IMR-90 (cell line): ENCODE results near the gene XPA. TPM values are rescaled to one million over a fixed set of nuclear protein-coding genes. Genes with fewer than 3 reads are reported as not detected.

ENCODE experiments used
- ATAC-seq: fragments of 200-7000 bp; cut with Tn5 transposase; 2 replicates; pipeline ENCODE4 v1.9.1; 2020; ENCODE audit warnings: low read depth, mild to moderate bottlenecking, moderate library complexity
- BruUV-seq: library from RNA; stranded (reverse); fragments of 400-500 nt; replicated peaks from 2 replicates; lab custom pipeline; 2021; lab: Mats Ljungman, UMichigan
- CTCF ChIA-PET: fragments of 300-600 bp; formaldehyde crosslinking; extraction: SDS; loops from one replicate; lab custom pipeline; 2021; ENCODE audit warnings: antibody characterized with exemption; lab: Yijun Ruan, JAX
- POLR2A ChIA-PET: fragments of 300-600 bp; sonication (Branson Sonifier 250); formaldehyde crosslinking; loops from one replicate; lab custom pipeline; 2022; ENCODE audit warnings: antibody characterized with exemption; ENCODE audit not compliant: unreplicated experiment; lab: Charles Lee
- DNase-seq: peaks from one replicate; pipeline ENCODE4 v3.0.0; 2013
- H2AFZ ChIP-seq: replicated peaks from 2 replicates; pipeline ENCODE3; 2013; ENCODE audit warnings: low read length, mild to moderate bottlenecking; ENCODE audit not compliant: poor library complexity
- H2AK5ac ChIP-seq: 2 replicates; pipeline ENCODE4 v1.6.1; 2013; ENCODE audit warnings: low read depth, low read length, inconsistent platforms
- H2AK9ac ChIP-seq: replicated peaks from 2 replicates; pipeline ENCODE3; 2013; ENCODE audit warnings: mild to moderate bottlenecking, low read depth, low read length, moderate library complexity; ENCODE audit not compliant: poor library complexity
- H2BK120ac ChIP-seq: 2 replicates; pipeline ENCODE4 v1.6.1; 2013; ENCODE audit warnings: low read depth, low read length, inconsistent platforms
- H2BK15ac ChIP-seq: 3 replicates; pipeline ENCODE4 v1.6.1; 2013; ENCODE audit warnings: low read depth, low read length, inconsistent platforms
- H2BK20ac ChIP-seq: 2 replicates; pipeline ENCODE4 v1.6.1; 2013; ENCODE audit warnings: low read depth, mild to moderate bottlenecking, inconsistent platforms, low read length, moderate library complexity
- H2BK5ac ChIP-seq: 2 replicates; pipeline ENCODE4 v1.6.1; 2013; ENCODE audit warnings: mild to moderate bottlenecking, low read depth, low read length, inconsistent platforms; ENCODE audit not compliant: poor library complexity, severe bottlenecking
- H3K14ac ChIP-seq: replicated peaks from 2 replicates; pipeline ENCODE4 v1.6.1; 2013; ENCODE audit warnings: low read depth, low read length, inconsistent platforms
- H3K18ac ChIP-seq: 2 replicates; pipeline ENCODE4 v1.6.1; 2013; ENCODE audit warnings: low read depth, low read length, control low read depth
- H3K23ac ChIP-seq: 2 replicates; pipeline ENCODE4 v1.6.1; 2013; ENCODE audit warnings: low read depth, low read length, inconsistent platforms
- H3K27ac ChIP-seq: 2 replicates; pipeline ENCODE4 v1.5.1; 2013; ENCODE audit warnings: mild to moderate bottlenecking, control low read depth, low read length; ENCODE audit not compliant: insufficient read depth
- H3K27me3 ChIP-seq: 2 replicates; pipeline ENCODE4 v1.6.1; 2013; ENCODE audit warnings: low read length; ENCODE audit not compliant: control insufficient read depth, insufficient read depth
- H3K36me3 ChIP-seq: 2 replicates; pipeline ENCODE4 v1.6.1; 2013; ENCODE audit warnings: low read length, mixed read lengths; ENCODE audit not compliant: control insufficient read depth, insufficient read depth
- H3K4ac ChIP-seq: 2 replicates; pipeline ENCODE4 v1.6.1; 2013; ENCODE audit warnings: low read depth, low read length, inconsistent platforms
- H3K4me1 ChIP-seq: 2 replicates; pipeline ENCODE4 v1.6.1; 2013; ENCODE audit warnings: low read length, mixed read lengths; ENCODE audit not compliant: control insufficient read depth, insufficient read depth
- H3K4me2 ChIP-seq: 2 replicates; pipeline ENCODE4 v1.6.1; 2013; ENCODE audit warnings: low read depth, mild to moderate bottlenecking, control low read depth, low read length, moderate library complexity
- H3K4me3 ChIP-seq: 2 replicates; pipeline ENCODE4 v1.5.1; 2013; ENCODE audit warnings: low read depth, mild to moderate bottlenecking, control low read depth, low read length, moderate library complexity; ENCODE audit not compliant: insufficient read depth
- H3K56ac ChIP-seq: 2 replicates; pipeline ENCODE4 v1.6.1; 2013; ENCODE audit warnings: low read length, inconsistent platforms; ENCODE audit not compliant: insufficient read depth; ENCODE audit errors: extremely low read depth
- H3K79me1 ChIP-seq, 2 experiments: 2 replicates each; pipeline ENCODE4 v1.6.1; 2013; ENCODE audit warnings: low read length in 2 of 2, inconsistent platforms in 1 of 2, low read depth in 1 of 2
- H3K9ac ChIP-seq: 2 replicates; pipeline ENCODE4 v1.6.1; 2013; ENCODE audit warnings: low read depth, low read length, control low read depth
- H3K9me1 ChIP-seq: 2 replicates; pipeline ENCODE4 v1.6.1; 2013; ENCODE audit warnings: low read length, inconsistent platforms; ENCODE audit not compliant: insufficient read depth
- H3K9me3 ChIP-seq: 2 replicates; pipeline ENCODE4 v1.6.1; 2013; ENCODE audit warnings: low read length; ENCODE audit not compliant: control insufficient read depth, insufficient read depth
- H4K20me1 ChIP-seq: 2 replicates; pipeline ENCODE4 v1.6.1; 2013; ENCODE audit warnings: low read length, inconsistent platforms; ENCODE audit not compliant: insufficient read depth
- H4K5ac ChIP-seq: 2 replicates; pipeline ENCODE4 v1.6.1; 2013; ENCODE audit warnings: mild to moderate bottlenecking, low read depth, low read length, control low read depth
- H4K8ac ChIP-seq, 2 experiments: 2 replicates each; pipeline ENCODE4 v1.6.1; 2013; ENCODE audit warnings: low read depth in 2 of 2, low read length in 2 of 2, control low read depth in 1 of 2, inconsistent platforms in 1 of 2
- H4K91ac ChIP-seq: 2 replicates; pipeline ENCODE4 v1.6.1; 2013; ENCODE audit warnings: low read depth, low read length, inconsistent platforms; ENCODE audit not compliant: insufficient read depth
- CHD1 ChIP-seq: IDR thresholded peaks from 2 replicates; pipeline ENCODE4 v1.6.1; 2012; ENCODE audit warnings: low read depth, low read length, improper control_type of control experiment
- FOS ChIP-seq: fragments of 150-350 bp; IDR thresholded peaks from 2 replicates; pipeline ENCODE4 v1.6.1; 2016; ENCODE audit warnings: low read depth, low read length
- MAFK ChIP-seq: IDR thresholded peaks from 2 replicates; pipeline ENCODE4 v1.6.1; 2012; ENCODE audit warnings: low read depth, low read length, improper control_type of control experiment
- MAZ ChIP-seq: IDR thresholded peaks from 2 replicates; pipeline ENCODE4 v1.6.1; 2012; ENCODE audit warnings: low read depth, mild to moderate bottlenecking, low read length, improper control_type of control experiment, moderate library complexity, borderline replicate concordance
- RAD21 ChIP-seq: IDR thresholded peaks from 2 replicates; pipeline ENCODE4 v1.6.1; 2012; ENCODE audit warnings: low read length, improper control_type of control experiment
- WGBS, 2 experiments: methylation state at CpG; one replicate each; pipeline versions ENCODE4 v1.1.5 to v1.1.7; 2013; ENCODE audit warnings: missing lambda C conversion rate in 2 of 2; ENCODE audit not compliant: insufficient read length in 1 of 2; ENCODE audit errors: extremely low coverage in 2 of 2; 5-methylcytosine and 5-hydroxymethylcytosine counted together
- dilution Hi-C: fragments of 300-500 bp; cut with HindIII; formaldehyde crosslinking; loops from one replicate; pipeline ENCODE4 v1.14.3; 2018; ENCODE audit warnings: low sequenced_read_pairs; ENCODE audit not compliant: unreplicated experiment
- in situ Hi-C: fragments of 300-500 bp; cut with MboI; formaldehyde crosslinking; loops from 3 replicates; pipeline ENCODE4 v1.14.3; 2019; ENCODE audit warnings: low sequenced_read_pairs, inconsistent platforms, mixed read lengths
- intact Hi-C: fragments of 100-400 bp; cut with micrococcal nuclease; formaldehyde crosslinking; loops from 2 replicates; pipeline ENCODE4 v1.10.0; 2022
- polyA plus RNA-seq, 3 experiments: library from polyadenylated mRNA; depleted of rRNA; stranded (reverse); fragments of >200 nt; gene quantifications; 2 replicates each; pipeline ENCODE4 v1.2.3, GENCODE V29; 2012; ENCODE audit warnings: low replicate concordance in 1 of 3
- total RNA-seq: library from RNA; depleted of rRNA; stranded (reverse); fragments of >200 nt; gene quantifications from 2 replicates; pipeline ENCODE4 v1.2.3, GENCODE V29; 2012

The XPA gene
- total and polyA plus RNA-seq, 2 of the 4 experiments (the other 2 are of a cell fraction): 1.4 to 2.2 TPM

DNA sequence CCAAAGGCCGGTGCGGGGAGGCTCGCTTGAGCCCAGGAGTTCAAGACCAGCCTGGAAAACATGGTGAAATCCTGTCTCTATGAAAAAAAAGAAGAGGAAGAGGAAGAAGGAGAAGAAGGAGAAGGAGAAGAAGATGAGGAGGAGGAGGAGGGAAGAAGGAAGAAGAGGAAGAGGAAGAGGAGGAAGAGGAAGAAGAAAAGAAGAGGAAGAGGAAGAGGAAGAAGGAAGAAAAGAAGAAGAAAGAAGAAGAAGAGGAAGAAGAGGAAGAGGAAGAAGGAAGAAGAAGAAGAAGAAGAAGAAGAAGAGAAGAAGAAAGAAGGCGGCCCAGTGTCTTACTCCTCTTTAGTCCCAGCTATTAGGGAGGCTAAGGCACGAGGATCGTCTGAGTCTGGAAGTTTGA, 44.8 kb upstream of the XPA start:
- Histone ChIP-seq H4K20me1 (no peaks in the 10 kb centered on the region), H2AK5ac (no peak overlapping the region), H3K14ac (no peak overlapping the region), H3K18ac (no peak overlapping the region), H2BK20ac (no peak overlapping the region), H2BK120ac (no peak overlapping the region), H3K27ac (no peak overlapping the region), H3K27me3 (peaks cover 45% of the 10 kb centered on the region), H3K9ac (no peak overlapping the region), H3K23ac (no peak overlapping the region), H3K36me3 (no peaks in the 10 kb centered on the region), H3K9me3 (peaks cover 6% of the 10 kb centered on the region), H3K4me3 (no peak overlapping the region), H3K4me1 (no peaks in the 10 kb centered on the region), H4K5ac (no peak overlapping the region), H3K56ac (no peak overlapping the region), H3K9me1 (no peaks in the 10 kb centered on the region), H2AK9ac (no peak overlapping the region), H2BK5ac (no peak overlapping the region), H4K8ac (no peak overlapping the region), H2BK15ac (no peak overlapping the region), H2AFZ (no peak overlapping the region), H3K4me2 (no peak overlapping the region), H4K91ac (no peak overlapping the region), H3K79me1 (no peaks in the 10 kb centered on the region), H3K4ac (no peak overlapping the region)
- WGBS, 2 experiments: 84% methylated on average over 3 of the region's 6 CpGs; no CpG with 5 or more reads in 1 of the 2 experiments
- DNase-seq (no peak), ATAC-seq (no peak)
- BruUV-seq: no TSS peak
- dilution Hi-C loops (no loop called here), in situ Hi-C loops (no loop called here), intact Hi-C loops (no loop called here)
- TF ChIP-seq RAD21 (no peak), FOS (no peak), MAFK (no peak), MAZ (no peak), CHD1 (no peak)
- ChIA-PET CTCF (no interaction called here), POLR2A (no interaction called here)
